ENCODE data around the gene ADRA2C. TPM values are rescaled to one million over a fixed set of nuclear protein-coding genes. Genes with fewer than 3 reads are reported as not detected.

The ADRA2C gene
- not detected for total RNA-seq
- total RNA-seq, result 0 reads per million in 2 donors

DNA sequence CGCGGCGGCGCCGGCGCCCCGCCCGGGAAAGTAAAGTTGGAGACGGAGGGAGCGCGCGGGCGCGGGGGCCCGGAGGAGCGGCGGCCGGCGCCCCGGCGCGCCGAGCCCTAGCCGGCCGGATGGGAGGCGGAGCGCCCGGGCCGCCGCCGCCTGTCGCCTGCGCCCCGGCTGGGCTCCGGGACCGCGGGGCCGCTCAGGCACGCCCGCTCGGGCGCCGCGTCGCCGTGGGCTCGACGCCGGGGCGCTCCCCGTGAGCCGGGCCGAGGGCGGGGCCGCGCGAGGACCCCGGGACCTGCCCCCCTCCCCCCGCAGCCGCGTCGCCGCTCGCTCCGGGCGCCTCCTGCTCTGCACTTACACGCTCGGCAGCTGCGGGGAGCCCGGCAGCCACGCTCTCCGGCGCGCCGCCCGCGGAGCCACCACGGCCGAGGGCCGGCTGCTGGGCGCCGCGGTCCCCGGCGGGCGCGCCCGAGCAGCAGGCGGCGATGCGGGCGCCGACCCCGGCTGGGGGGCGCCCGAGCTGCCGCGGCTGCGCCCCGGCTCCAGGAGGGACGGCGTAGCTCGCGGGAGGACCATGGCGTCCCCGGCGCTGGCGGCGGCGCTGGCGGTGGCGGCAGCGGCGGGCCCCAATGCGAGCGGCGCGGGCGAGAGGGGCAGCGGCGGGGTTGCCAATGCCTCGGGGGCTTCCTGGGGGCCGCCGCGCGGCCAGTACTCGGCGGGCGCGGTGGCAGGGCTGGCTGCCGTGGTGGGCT is at the start of gene ADRA2C:
Gene ADRA2C, plus strand, starts transcription at position 350 of the 749 bp plus-strand sequence. Its CDS starts 222 bp downstream, at position 572.
- ATAC-seq (no peak), DNase-seq (no peak)
- no peak within 1 kb of the TSS for H3K27ac Mint-ChIP-seq
- H3K4me1 Mint-ChIP-seq, result peaks cover 5% of the 10 kb centered on the region
- peaks cover 38% of the 10 kb centered on the region for H3K27me3 Mint-ChIP-seq
- H3K9me3 ChIP-seq (ENCODE audit: control insufficient read depth, low read length, poor library complexity, severe bottlenecking), result no peaks in the 10 kb centered on the region
- H3K36me3 Mint-ChIP-seq (ENCODE audit: low read depth), result peaks cover 3% of the 10 kb centered on the region
- no peak within 1 kb of the TSS for H3K4me3 Mint-ChIP-seq

DNA sequence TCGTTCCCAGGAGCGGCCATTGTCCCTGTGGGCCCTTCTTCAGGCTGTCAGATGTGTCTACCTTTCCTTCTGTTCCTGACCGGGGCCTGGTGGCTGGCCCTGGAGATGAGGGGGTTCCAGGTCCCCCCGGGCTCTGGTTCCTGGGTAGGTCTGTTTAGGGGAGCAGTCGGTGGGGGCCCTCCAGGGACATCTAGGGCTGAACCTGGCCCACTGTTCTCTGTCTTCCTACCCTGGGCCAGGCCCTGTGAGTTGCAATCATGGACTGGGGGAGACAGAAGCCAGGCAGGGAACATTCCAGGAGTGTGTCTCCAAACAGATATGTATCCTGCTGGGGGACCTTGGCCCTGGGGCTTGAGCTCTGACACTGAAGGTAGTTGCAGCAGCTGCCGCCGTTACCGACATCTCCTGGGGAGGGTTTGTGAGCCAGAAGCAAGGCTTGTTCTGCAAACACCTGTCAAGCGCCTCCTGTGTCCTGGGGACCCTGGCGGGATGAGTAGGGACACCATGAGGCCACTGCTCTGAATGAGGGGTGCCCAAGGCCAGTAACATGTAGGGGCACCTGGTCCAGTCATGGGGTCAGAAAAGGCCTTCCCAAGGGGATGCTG is 49.5 kb upstream of the ADRA2C start:
- no peak overlapping the region for H3K4me3 Mint-ChIP-seq
- H3K27ac Mint-ChIP-seq, result no peak overlapping the region
- H3K27me3 Mint-ChIP-seq, result peaks cover 23% of the 10 kb centered on the region
- ATAC-seq (no peak), DNase-seq (no peak)
- H3K4me1 Mint-ChIP-seq, result no peaks in the 10 kb centered on the region
- no peaks in the 10 kb centered on the region for H3K9me3 ChIP-seq (ENCODE audit: control insufficient read depth, low read length, poor library complexity, severe bottlenecking)
- peaks cover 2% of the 10 kb centered on the region for H3K36me3 Mint-ChIP-seq (ENCODE audit: low read depth)

DNA sequence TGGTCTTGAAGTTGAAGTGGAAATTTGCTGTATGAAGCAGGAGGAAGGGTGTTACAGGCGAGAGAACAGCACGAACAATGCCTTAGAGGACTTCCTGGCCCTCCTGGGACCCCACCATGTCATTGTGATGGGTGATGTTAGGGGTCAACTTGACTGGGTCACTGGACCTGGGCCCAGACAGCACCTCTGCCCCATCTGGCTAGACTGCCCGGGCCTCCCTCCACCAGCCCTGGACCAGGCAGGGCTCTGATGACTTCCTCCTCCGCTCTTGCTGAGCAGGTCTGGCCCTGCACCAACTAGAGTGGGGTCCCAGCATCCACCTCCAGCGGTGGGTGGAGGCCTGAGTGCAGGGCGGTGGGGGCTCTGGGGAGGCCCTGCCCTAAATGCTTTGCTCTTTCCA is 48.9 kb upstream of the ADRA2C start:
- DNase-seq, result peak in 1 of 3 donors; percentile 2
- Mint-ChIP-seq H3K4me3 (no peak overlapping the region), H3K27me3 (peaks cover 23% of the 10 kb centered on the region), H3K36me3 (ENCODE audit: low read depth) (peaks cover 2% of the 10 kb centered on the region), H3K4me1 (no peaks in the 10 kb centered on the region), H3K27ac (no peak overlapping the region)
- no peaks in the 10 kb centered on the region for H3K9me3 ChIP-seq (ENCODE audit: control insufficient read depth, low read length, poor library complexity, severe bottlenecking)
- ATAC-seq, result no peak

DNA sequence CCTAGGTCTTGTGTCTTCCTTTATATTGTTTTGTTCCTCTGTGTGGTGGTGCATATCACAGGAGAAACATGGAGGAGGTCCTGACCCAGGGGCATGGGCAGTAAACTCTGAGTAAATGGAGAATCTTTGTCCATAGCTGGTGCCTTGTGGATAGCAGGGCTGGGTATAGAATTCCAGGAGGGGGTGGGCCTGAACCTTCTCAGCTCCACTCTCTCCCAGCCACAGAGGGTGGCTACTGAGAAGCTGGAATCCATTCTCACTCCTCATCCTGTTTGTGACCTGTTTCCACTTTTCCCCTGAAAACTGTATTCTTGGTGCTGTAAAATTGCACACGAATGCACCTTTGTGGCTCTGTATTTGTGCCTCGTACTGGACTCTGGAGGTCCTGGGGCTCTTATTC is 47.7 kb upstream of the ADRA2C start:
- Mint-ChIP-seq H3K36me3 (ENCODE audit: low read depth) (peaks cover 2% of the 10 kb centered on the region), H3K4me3 (no peak overlapping the region), H3K4me1 (no peaks in the 10 kb centered on the region), H3K27ac (no peak overlapping the region), H3K27me3 (peaks cover 29% of the 10 kb centered on the region)
- H3K9me3 ChIP-seq (ENCODE audit: control insufficient read depth, low read length, poor library complexity, severe bottlenecking), result no peaks in the 10 kb centered on the region
- DNase-seq, result no peak
- no peak for ATAC-seq

DNA sequence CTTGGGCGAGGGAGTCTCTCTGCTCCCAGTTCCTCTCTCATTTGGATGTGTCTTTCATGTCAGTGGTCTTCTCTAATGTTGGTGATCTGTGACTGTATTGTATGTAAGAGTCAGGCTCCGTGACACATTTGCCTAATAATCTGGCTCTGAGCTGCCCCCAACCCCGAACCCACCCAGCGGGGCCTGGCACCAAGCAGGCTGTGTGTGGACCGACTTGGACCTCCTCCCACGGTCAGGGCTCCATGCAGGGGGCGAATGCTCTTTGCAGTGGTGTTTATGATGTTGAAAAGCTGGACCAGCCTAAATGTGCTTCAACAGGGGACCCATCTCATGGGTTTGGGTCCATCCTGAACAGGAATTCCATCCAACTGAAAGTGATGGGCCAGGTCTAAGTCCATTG is 47.0 kb upstream of the ADRA2C start:
- H3K36me3 Mint-ChIP-seq (ENCODE audit: low read depth), result peaks cover 2% of the 10 kb centered on the region

DNA sequence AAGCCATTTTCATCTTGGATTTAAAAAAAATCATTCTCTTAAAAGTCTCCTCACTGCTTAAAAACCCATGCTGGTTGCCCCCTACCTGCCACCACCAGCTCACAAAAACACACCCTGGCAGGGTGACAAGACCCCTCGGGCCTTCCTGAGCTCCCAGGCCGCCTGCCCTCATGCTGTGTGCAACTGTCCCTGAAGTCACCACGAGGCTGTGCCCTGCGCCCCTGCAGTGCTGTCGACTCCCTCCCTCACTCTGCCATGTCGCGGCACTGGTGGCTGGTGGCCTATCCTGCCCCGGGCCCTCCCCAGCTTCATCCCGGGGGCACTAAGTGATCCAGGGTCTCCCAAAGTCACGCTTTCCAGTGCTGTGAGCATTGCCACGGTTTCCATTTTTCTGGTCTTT is 46.3 kb upstream of the ADRA2C start:
- peaks cover 35% of the 10 kb centered on the region for H3K27me3 Mint-ChIP-seq
- peaks cover 2% of the 10 kb centered on the region for H3K36me3 Mint-ChIP-seq (ENCODE audit: low read depth)
- ATAC-seq (no peak), DNase-seq (no peak)
- no peaks in the 10 kb centered on the region for H3K4me1 Mint-ChIP-seq
- H3K27ac Mint-ChIP-seq, result no peak overlapping the region
- no peak overlapping the region for H3K4me3 Mint-ChIP-seq
- H3K9me3 ChIP-seq (ENCODE audit: control insufficient read depth, low read length, poor library complexity, severe bottlenecking), result no peaks in the 10 kb centered on the region

More for the DNA sequence above, 47.0 kb upstream of the ADRA2C start:
- no peaks in the 10 kb centered on the region for H3K9me3 ChIP-seq (ENCODE audit: control insufficient read depth, low read length, poor library complexity, severe bottlenecking)
- Mint-ChIP-seq H3K4me3 (no peak overlapping the region), H3K27ac (no peak overlapping the region), H3K4me1 (no peaks in the 10 kb centered on the region), H3K27me3 (peaks cover 29% of the 10 kb centered on the region)
- DNase-seq, result no peak
- no peak for ATAC-seq

DNA sequence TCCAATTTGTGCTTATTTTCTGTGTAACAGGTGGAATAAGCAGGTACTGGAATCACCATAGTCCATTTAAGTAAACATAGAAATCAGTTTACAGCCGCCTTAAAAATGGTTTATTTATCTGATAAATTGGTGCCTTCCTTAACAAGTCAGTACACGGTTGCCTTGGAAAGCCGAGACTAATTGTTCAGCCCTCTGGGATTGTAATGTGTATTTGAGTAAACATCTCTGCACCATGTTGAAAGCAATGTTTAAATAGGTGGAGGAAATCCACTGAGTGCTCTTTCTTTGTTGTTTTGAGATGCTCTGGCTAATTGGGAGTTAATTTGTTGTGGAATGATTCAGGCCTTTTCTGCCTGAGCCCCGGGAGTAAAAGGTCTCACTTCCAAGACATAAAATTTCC is 45.7 kb upstream of the ADRA2C start:
- ATAC-seq, result no peak
- Mint-ChIP-seq H3K27me3 (peaks cover 36% of the 10 kb centered on the region), H3K4me3 (no peak overlapping the region), H3K4me1 (no peaks in the 10 kb centered on the region), H3K36me3 (ENCODE audit: low read depth) (peaks cover 2% of the 10 kb centered on the region), H3K27ac (no peak overlapping the region)
- no peaks in the 10 kb centered on the region for H3K9me3 ChIP-seq (ENCODE audit: control insufficient read depth, low read length, poor library complexity, severe bottlenecking)
- no peak for DNase-seq

DNA sequence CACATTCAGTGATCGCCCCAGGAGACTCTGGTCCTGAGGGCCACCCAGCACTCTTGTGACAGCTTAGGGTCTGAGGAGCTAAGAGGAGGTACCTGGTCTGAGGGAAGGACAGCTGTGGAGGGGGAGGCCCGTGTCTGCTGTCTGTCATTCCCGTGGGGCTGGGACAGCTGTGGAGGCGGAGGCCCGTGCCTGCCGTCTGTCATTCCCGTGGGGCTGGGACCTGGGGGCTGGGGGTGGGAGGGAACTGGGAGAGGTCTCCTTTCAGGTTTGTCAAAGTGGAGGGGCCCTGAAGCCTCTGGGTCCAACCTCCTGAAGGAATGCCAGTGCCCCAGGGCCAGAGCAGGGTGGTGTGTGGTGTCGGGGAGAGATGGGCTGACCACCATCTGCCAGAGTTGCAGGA is 45.0 kb upstream of the ADRA2C start:
- H3K27ac Mint-ChIP-seq, result no peak overlapping the region

DNA sequence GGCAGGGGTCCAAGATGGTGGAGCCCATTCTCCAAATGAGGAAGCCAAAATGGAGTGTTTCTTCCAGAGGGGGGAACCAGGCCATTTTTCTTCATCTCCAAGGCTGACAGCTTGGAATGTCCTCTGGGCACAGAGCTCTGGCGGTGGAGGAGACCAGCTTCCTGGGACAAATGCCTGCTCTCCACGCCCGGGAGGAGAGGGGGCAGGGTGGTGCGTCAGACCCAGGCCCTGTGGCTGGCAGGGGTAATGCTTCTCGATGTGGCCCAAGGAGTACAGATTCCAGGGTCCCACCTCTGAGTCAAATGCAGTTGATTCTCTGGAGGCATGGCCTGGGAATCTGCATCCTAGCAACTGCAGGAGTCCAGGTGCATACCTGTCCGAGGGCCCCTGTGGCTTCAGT is 44.6 kb upstream of the ADRA2C start:
- Mint-ChIP-seq H3K4me1 (no peaks in the 10 kb centered on the region), H3K27me3 (peaks cover 36% of the 10 kb centered on the region), H3K27ac (no peak overlapping the region), H3K4me3 (no peak overlapping the region), H3K36me3 (ENCODE audit: low read depth) (peaks cover 2% of the 10 kb centered on the region)
- ATAC-seq (no peak), DNase-seq (no peak)
- H3K9me3 ChIP-seq (ENCODE audit: control insufficient read depth, low read length, poor library complexity, severe bottlenecking), result no peaks in the 10 kb centered on the region

More for the DNA sequence above, 45.0 kb upstream of the ADRA2C start:
- no peak for ATAC-seq
- Mint-ChIP-seq H3K4me3 (no peak overlapping the region), H3K4me1 (no peaks in the 10 kb centered on the region), H3K36me3 (ENCODE audit: low read depth) (peaks cover 2% of the 10 kb centered on the region), H3K27me3 (peaks cover 36% of the 10 kb centered on the region)
- DNase-seq, result no peak
- H3K9me3 ChIP-seq (ENCODE audit: control insufficient read depth, low read length, poor library complexity, severe bottlenecking), result no peaks in the 10 kb centered on the region

DNA sequence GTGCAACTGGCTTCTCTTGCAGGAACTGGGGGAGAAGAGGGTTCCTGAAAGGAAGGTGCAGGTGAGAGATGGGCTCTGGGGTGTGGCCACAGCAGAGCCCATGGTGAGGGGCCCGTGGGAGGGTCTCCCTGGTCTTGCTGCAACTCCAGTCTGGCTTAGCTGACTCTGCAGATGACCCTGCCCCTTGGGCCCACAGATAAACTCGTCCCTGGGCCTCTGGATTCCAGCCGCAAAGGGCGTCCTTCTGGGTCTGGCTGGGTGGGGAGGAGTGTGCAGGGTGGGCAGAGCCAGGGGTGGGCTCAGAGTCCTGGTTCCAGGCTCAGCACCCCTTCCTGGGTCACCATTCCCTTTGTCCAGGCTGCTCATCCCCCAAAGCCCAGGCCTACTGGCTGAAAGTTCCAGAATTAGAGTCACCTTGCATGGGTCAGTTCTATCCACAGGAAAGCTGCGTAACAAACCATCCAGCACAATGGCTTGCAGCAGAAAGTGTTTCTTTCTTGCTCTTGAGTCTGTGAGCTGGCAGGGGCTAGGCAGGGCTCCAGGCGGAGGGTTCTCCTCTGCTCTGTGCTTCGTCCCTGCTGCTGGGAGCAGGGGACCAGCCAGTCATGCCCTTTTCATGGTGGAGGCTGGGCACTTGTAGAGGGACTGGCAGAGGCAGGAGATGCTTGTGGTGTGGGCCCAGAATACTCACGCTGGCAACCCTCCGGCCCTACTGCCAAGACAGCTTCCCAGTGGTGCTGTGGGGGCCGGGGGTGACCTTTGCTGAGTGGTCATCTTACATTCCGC is 43.5 kb upstream of the ADRA2C start:
- H3K27ac Mint-ChIP-seq, result no peak overlapping the region
- H3K27me3 Mint-ChIP-seq, result peaks cover 36% of the 10 kb centered on the region
- no peak for DNase-seq
- ATAC-seq, result no peak
- H3K9me3 ChIP-seq (ENCODE audit: control insufficient read depth, low read length, poor library complexity, severe bottlenecking), result no peaks in the 10 kb centered on the region
- no peaks in the 10 kb centered on the region for H3K4me1 Mint-ChIP-seq
- peaks cover 2% of the 10 kb centered on the region for H3K36me3 Mint-ChIP-seq (ENCODE audit: low read depth)
- H3K4me3 Mint-ChIP-seq, result no peak overlapping the region

DNA sequence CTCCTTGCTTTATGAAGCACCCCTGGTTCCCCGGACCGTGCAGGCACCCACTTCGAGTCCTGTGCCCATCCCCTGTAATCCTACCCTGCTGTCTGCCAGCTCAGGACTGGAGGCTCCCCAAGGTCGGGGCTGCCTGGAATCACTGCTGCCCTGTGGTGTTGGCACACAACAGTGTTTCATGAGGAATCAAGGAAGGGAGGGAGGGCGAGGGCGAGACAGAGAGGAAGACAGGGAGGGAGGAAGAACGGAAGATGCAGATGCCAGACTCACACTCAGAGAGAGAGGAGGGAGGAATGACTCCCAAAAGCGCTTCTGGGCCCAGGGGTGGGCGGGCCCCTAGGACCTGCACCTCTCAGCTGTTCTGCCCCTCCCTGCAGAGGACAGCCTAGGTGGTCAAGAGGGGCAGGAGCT is 42.9 kb upstream of the ADRA2C start:
- no peaks in the 10 kb centered on the region for H3K9me3 ChIP-seq (ENCODE audit: control insufficient read depth, low read length, poor library complexity, severe bottlenecking)
- Mint-ChIP-seq H3K36me3 (ENCODE audit: low read depth) (peaks cover 2% of the 10 kb centered on the region), H3K4me1 (no peaks in the 10 kb centered on the region), H3K27me3 (peaks cover 32% of the 10 kb centered on the region), H3K4me3 (no peak overlapping the region), H3K27ac (no peak overlapping the region)
- no peak for DNase-seq
- ATAC-seq, result no peak

DNA sequence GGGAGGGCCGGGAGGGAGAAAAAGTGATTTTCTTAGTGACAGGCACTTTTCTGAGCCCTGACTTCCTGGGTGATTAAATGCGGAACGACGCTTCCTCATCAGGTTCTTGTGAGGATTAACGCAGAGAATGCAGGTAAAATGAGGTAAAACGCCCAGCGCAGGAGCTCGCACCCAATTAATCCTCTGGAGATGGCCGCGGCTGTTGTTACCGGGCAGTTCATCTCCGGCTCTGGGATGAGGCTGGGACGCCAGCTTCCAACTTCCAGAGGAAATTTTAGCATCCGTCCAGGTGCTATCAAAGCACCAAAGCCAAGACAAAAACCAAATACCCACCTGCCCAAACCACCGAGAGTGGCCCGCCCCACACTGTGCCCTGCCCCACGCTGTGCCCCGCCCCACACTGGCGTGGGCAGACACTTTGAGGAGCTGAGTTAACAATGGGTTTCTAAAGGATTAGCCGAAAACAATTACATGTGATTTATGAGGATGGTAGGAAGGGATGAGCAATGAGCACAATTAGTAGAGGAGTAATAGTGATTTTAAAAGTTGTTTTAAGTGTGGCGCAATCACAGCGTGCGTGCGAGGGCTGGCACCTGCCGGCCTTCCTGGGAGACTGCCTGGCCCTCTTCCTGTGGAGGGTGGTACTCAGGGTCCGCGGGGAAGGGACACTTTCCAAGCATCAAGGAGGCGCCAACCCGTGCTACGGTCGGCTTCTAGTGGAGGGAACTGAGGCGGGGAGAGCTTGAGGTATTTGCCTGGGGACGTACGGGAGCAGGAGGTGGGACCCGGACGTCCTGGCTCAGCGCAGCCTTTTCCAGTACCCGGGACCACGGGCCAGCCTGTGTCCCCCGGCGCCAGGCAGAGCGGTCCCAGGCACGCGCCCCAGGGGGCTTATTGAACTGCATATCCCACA is 41.6 kb upstream of the ADRA2C start:
- DNase-seq (no peak), ATAC-seq (no peak)
- peaks cover 39% of the 10 kb centered on the region for H3K27me3 Mint-ChIP-seq
- peaks cover 2% of the 10 kb centered on the region for H3K36me3 Mint-ChIP-seq (ENCODE audit: low read depth)
- H3K4me1 Mint-ChIP-seq, result peaks cover 3% of the 10 kb centered on the region
- no peaks in the 10 kb centered on the region for H3K9me3 ChIP-seq (ENCODE audit: control insufficient read depth, low read length, poor library complexity, severe bottlenecking)
- H3K4me3 Mint-ChIP-seq, result no peak overlapping the region
- H3K27ac Mint-ChIP-seq, result no peak overlapping the region
